IMR-90 (cell line): ENCODE data around the gene SPDYE4. TPM values are rescaled to one million over a fixed set of nuclear protein-coding genes. Genes with fewer than 3 reads are reported as not detected.

ENCODE experiments used
- ATAC-seq: fragments of 200-7000 bp; cut with Tn5 transposase; 2 replicates; pipeline ENCODE4 v1.9.1; 2020; ENCODE audit warnings: low read depth, mild to moderate bottlenecking, moderate library complexity
- BruUV-seq: library from RNA; stranded (reverse); fragments of 400-500 nt; replicated peaks from 2 replicates; lab custom pipeline; 2021; lab: Mats Ljungman, UMichigan
- CTCF ChIA-PET: fragments of 300-600 bp; formaldehyde crosslinking; extraction: SDS; loops from one replicate; lab custom pipeline; 2021; ENCODE audit warnings: antibody characterized with exemption; lab: Yijun Ruan, JAX
- POLR2A ChIA-PET: fragments of 300-600 bp; sonication (Branson Sonifier 250); formaldehyde crosslinking; loops from one replicate; lab custom pipeline; 2022; ENCODE audit warnings: antibody characterized with exemption; ENCODE audit not compliant: unreplicated experiment; lab: Charles Lee
- DNase-seq: peaks from one replicate; pipeline ENCODE4 v3.0.0; 2013
- H2AFZ ChIP-seq: replicated peaks from 2 replicates; pipeline ENCODE3; 2013; ENCODE audit warnings: low read length, mild to moderate bottlenecking; ENCODE audit not compliant: poor library complexity
- H2AK5ac ChIP-seq: 2 replicates; pipeline ENCODE4 v1.6.1; 2013; ENCODE audit warnings: low read depth, low read length, inconsistent platforms
- H2AK9ac ChIP-seq: replicated peaks from 2 replicates; pipeline ENCODE3; 2013; ENCODE audit warnings: mild to moderate bottlenecking, low read depth, low read length, moderate library complexity; ENCODE audit not compliant: poor library complexity
- H2BK120ac ChIP-seq: 2 replicates; pipeline ENCODE4 v1.6.1; 2013; ENCODE audit warnings: low read depth, low read length, inconsistent platforms
- H2BK15ac ChIP-seq: 3 replicates; pipeline ENCODE4 v1.6.1; 2013; ENCODE audit warnings: low read depth, low read length, inconsistent platforms
- H2BK20ac ChIP-seq: 2 replicates; pipeline ENCODE4 v1.6.1; 2013; ENCODE audit warnings: low read depth, mild to moderate bottlenecking, inconsistent platforms, low read length, moderate library complexity
- H2BK5ac ChIP-seq: 2 replicates; pipeline ENCODE4 v1.6.1; 2013; ENCODE audit warnings: mild to moderate bottlenecking, low read depth, low read length, inconsistent platforms; ENCODE audit not compliant: poor library complexity, severe bottlenecking
- H3K14ac ChIP-seq: replicated peaks from 2 replicates; pipeline ENCODE4 v1.6.1; 2013; ENCODE audit warnings: low read depth, low read length, inconsistent platforms
- H3K18ac ChIP-seq: 2 replicates; pipeline ENCODE4 v1.6.1; 2013; ENCODE audit warnings: low read depth, low read length, control low read depth
- H3K23ac ChIP-seq: 2 replicates; pipeline ENCODE4 v1.6.1; 2013; ENCODE audit warnings: low read depth, low read length, inconsistent platforms
- H3K27ac ChIP-seq: 2 replicates; pipeline ENCODE4 v1.5.1; 2013; ENCODE audit warnings: mild to moderate bottlenecking, control low read depth, low read length; ENCODE audit not compliant: insufficient read depth
- H3K27me3 ChIP-seq: 2 replicates; pipeline ENCODE4 v1.6.1; 2013; ENCODE audit warnings: low read length; ENCODE audit not compliant: control insufficient read depth, insufficient read depth
- H3K36me3 ChIP-seq: 2 replicates; pipeline ENCODE4 v1.6.1; 2013; ENCODE audit warnings: low read length, mixed read lengths; ENCODE audit not compliant: control insufficient read depth, insufficient read depth
- H3K4ac ChIP-seq: 2 replicates; pipeline ENCODE4 v1.6.1; 2013; ENCODE audit warnings: low read depth, low read length, inconsistent platforms
- H3K4me1 ChIP-seq: 2 replicates; pipeline ENCODE4 v1.6.1; 2013; ENCODE audit warnings: low read length, mixed read lengths; ENCODE audit not compliant: control insufficient read depth, insufficient read depth
- H3K4me2 ChIP-seq: 2 replicates; pipeline ENCODE4 v1.6.1; 2013; ENCODE audit warnings: low read depth, mild to moderate bottlenecking, control low read depth, low read length, moderate library complexity
- H3K4me3 ChIP-seq: 2 replicates; pipeline ENCODE4 v1.5.1; 2013; ENCODE audit warnings: low read depth, mild to moderate bottlenecking, control low read depth, low read length, moderate library complexity; ENCODE audit not compliant: insufficient read depth
- H3K56ac ChIP-seq: 2 replicates; pipeline ENCODE4 v1.6.1; 2013; ENCODE audit warnings: low read length, inconsistent platforms; ENCODE audit not compliant: insufficient read depth; ENCODE audit errors: extremely low read depth
- H3K79me1 ChIP-seq, 2 experiments: 2 replicates each; pipeline ENCODE4 v1.6.1; 2013; ENCODE audit warnings: low read length in 2 of 2, inconsistent platforms in 1 of 2, low read depth in 1 of 2
- H3K9ac ChIP-seq: 2 replicates; pipeline ENCODE4 v1.6.1; 2013; ENCODE audit warnings: low read depth, low read length, control low read depth
- H3K9me1 ChIP-seq: 2 replicates; pipeline ENCODE4 v1.6.1; 2013; ENCODE audit warnings: low read length, inconsistent platforms; ENCODE audit not compliant: insufficient read depth
- H3K9me3 ChIP-seq: 2 replicates; pipeline ENCODE4 v1.6.1; 2013; ENCODE audit warnings: low read length; ENCODE audit not compliant: control insufficient read depth, insufficient read depth
- H4K20me1 ChIP-seq: 2 replicates; pipeline ENCODE4 v1.6.1; 2013; ENCODE audit warnings: low read length, inconsistent platforms; ENCODE audit not compliant: insufficient read depth
- H4K5ac ChIP-seq: 2 replicates; pipeline ENCODE4 v1.6.1; 2013; ENCODE audit warnings: mild to moderate bottlenecking, low read depth, low read length, control low read depth
- H4K8ac ChIP-seq, 2 experiments: 2 replicates each; pipeline ENCODE4 v1.6.1; 2013; ENCODE audit warnings: low read depth in 2 of 2, low read length in 2 of 2, control low read depth in 1 of 2, inconsistent platforms in 1 of 2
- H4K91ac ChIP-seq: 2 replicates; pipeline ENCODE4 v1.6.1; 2013; ENCODE audit warnings: low read depth, low read length, inconsistent platforms; ENCODE audit not compliant: insufficient read depth
- BHLHE40 ChIP-seq: fragments of 150-350 bp; IDR thresholded peaks from 2 replicates; pipeline ENCODE4 v1.6.1; 2016; ENCODE audit warnings: mild to moderate bottlenecking, low read depth, low read length
- CEBPB ChIP-seq: IDR thresholded peaks from 2 replicates; pipeline ENCODE4 v1.6.1; 2012; ENCODE audit warnings: low read depth, low read length, improper control_type of control experiment
- CHD1 ChIP-seq: IDR thresholded peaks from 2 replicates; pipeline ENCODE4 v1.6.1; 2012; ENCODE audit warnings: low read depth, low read length, improper control_type of control experiment
- FOS ChIP-seq: fragments of 150-350 bp; IDR thresholded peaks from 2 replicates; pipeline ENCODE4 v1.6.1; 2016; ENCODE audit warnings: low read depth, low read length
- MAFK ChIP-seq: IDR thresholded peaks from 2 replicates; pipeline ENCODE4 v1.6.1; 2012; ENCODE audit warnings: low read depth, low read length, improper control_type of control experiment
- MAZ ChIP-seq: IDR thresholded peaks from 2 replicates; pipeline ENCODE4 v1.6.1; 2012; ENCODE audit warnings: low read depth, mild to moderate bottlenecking, low read length, improper control_type of control experiment, moderate library complexity, borderline replicate concordance
- MXI1 ChIP-seq: IDR thresholded peaks from 2 replicates; pipeline ENCODE4 v1.6.1; 2012; ENCODE audit warnings: low read depth, mild to moderate bottlenecking, low read length, moderate library complexity, borderline replicate concordance
- NFE2L2 ChIP-seq: fragments of 150-350 bp; IDR thresholded peaks from 2 replicates; pipeline ENCODE4 v1.6.1; 2016; ENCODE audit warnings: low read depth, mild to moderate bottlenecking, low read length
- POLR2A ChIP-seq: IDR thresholded peaks from 2 replicates; pipeline ENCODE4 v1.6.1; 2012; ENCODE audit warnings: mild to moderate bottlenecking, low read depth, low read length
- RAD21 ChIP-seq: IDR thresholded peaks from 2 replicates; pipeline ENCODE4 v1.6.1; 2012; ENCODE audit warnings: low read length, improper control_type of control experiment
- RCOR1 ChIP-seq: IDR thresholded peaks from 2 replicates; pipeline ENCODE4 v1.6.1; 2012; ENCODE audit warnings: mild to moderate bottlenecking, low read length, improper control_type of control experiment; ENCODE audit not compliant: insufficient replicate concordance
- RFX5 ChIP-seq: IDR thresholded peaks from 2 replicates; pipeline ENCODE4 v1.8.0; 2012; ENCODE audit warnings: low read depth, mild to moderate bottlenecking, low read length, moderate library complexity
- SMC3 ChIP-seq: fragments of 150-350 bp; IDR thresholded peaks from 2 replicates; pipeline ENCODE4 v1.6.1; 2016; ENCODE audit warnings: low read depth, mild to moderate bottlenecking, antibody characterized with exemption, low read length, moderate library complexity
- WGBS, 2 experiments: methylation state at CpG; one replicate each; pipeline versions ENCODE4 v1.1.5 to v1.1.7; 2013; ENCODE audit warnings: missing lambda C conversion rate in 2 of 2; ENCODE audit not compliant: insufficient read length in 1 of 2; ENCODE audit errors: extremely low coverage in 2 of 2; 5-methylcytosine and 5-hydroxymethylcytosine counted together
- dilution Hi-C: fragments of 300-500 bp; cut with HindIII; formaldehyde crosslinking; loops from one replicate; pipeline ENCODE4 v1.14.3; 2018; ENCODE audit warnings: low sequenced_read_pairs; ENCODE audit not compliant: unreplicated experiment
- in situ Hi-C: fragments of 300-500 bp; cut with MboI; formaldehyde crosslinking; loops from 3 replicates; pipeline ENCODE4 v1.14.3; 2019; ENCODE audit warnings: low sequenced_read_pairs, inconsistent platforms, mixed read lengths
- intact Hi-C: fragments of 100-400 bp; cut with micrococcal nuclease; formaldehyde crosslinking; loops from 2 replicates; pipeline ENCODE4 v1.10.0; 2022
- polyA plus RNA-seq, 3 experiments: library from polyadenylated mRNA; depleted of rRNA; stranded (reverse); fragments of >200 nt; gene quantifications; 2 replicates each; pipeline ENCODE4 v1.2.3, GENCODE V29; 2012; ENCODE audit warnings: low replicate concordance in 1 of 3
- total RNA-seq: library from RNA; depleted of rRNA; stranded (reverse); fragments of >200 nt; gene quantifications from 2 replicates; pipeline ENCODE4 v1.2.3, GENCODE V29; 2012
- TF ChIP-seq, protein P1 (sequence below): fragments of 150-350 bp; IDR thresholded peaks from 2 replicates; pipeline ENCODE4 v1.6.1; 2016; ENCODE audit warnings: low read depth, mild to moderate bottlenecking, low read length, moderate library complexity, borderline replicate concordance
- TF ChIP-seq, protein P2 (sequence below): conservative IDR thresholded peaks from 2 replicates; pipeline ENCODE4 v1.5.1; 2012; ENCODE audit warnings: mild to moderate bottlenecking, low read depth, low read length, improper control_type of control experiment
- TF ChIP-seq, protein P3 (sequence below): fragments of 150-350 bp; IDR thresholded peaks from 2 replicates; pipeline ENCODE4 v1.6.1; 2017; ENCODE audit warnings: mild to moderate bottlenecking, antibody characterized with exemption, low read length, low read depth

Gene SPDYE4
- total and polyA plus RNA-seq, 2 of the 4 experiments (the other 2 are of a cell fraction) = not detected

DNA sequence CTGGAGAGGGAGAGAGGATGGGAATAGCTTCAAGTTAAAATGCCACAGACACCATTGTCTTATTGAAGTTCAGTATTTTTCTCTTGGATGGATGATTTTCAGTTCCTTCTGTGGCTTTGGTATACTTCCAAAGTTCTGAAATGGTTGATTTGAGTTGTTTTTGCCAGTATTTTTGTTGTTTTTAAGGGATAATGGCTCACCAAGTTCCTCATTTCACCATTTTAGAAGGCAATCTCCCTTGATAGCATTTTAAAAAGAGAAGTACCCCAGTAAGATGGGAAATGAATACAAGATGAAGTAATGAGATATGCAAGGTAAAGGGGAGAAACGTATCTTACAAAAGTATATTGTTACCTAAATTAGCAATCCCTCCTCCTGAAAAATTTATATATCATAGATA, 18.5 kb upstream of the SPDYE4 start:
- no peak overlapping the region for H3K4me2 ChIP-seq
- no CpG with 5 or more reads among the region's 1 CpG for WGBS, 2 experiments
- no peaks in the 10 kb centered on the region for H3K36me3 ChIP-seq
- dilution Hi-C loops (no loop called here), in situ Hi-C loops (loop anchor here (25.0 kb wide), 1 partner anchor 760 kb away; no protein-coding TSS in a partner anchor), intact Hi-C loops (no loop called here)
- TF ChIP-seq MXI1 (no peak), CHD1 (no peak), RAD21 (no peak), MAZ (no peak), MAFK (no peak), RCOR1 (no peak), POLR2A (no peak), NFE2L2 (no peak), RFX5 (no peak), SMC3 (no peak), FOS (no peak), BHLHE40 (no peak), CEBPB (no peak)
- TF ChIP-seq, protein P1, sequence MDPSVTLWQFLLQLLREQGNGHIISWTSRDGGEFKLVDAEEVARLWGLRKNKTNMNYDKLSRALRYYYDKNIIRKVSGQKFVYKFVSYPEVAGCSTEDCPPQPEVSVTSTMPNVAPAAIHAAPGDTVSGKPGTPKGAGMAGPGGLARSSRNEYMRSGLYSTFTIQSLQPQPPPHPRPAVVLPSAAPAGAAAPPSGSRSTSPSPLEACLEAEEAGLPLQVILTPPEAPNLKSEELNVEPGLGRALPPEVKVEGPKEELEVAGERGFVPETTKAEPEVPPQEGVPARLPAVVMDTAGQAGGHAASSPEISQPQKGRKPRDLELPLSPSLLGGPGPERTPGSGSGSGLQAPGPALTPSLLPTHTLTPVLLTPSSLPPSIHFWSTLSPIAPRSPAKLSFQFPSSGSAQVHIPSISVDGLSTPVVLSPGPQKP = no peak
- TF ChIP-seq, protein P2, sequence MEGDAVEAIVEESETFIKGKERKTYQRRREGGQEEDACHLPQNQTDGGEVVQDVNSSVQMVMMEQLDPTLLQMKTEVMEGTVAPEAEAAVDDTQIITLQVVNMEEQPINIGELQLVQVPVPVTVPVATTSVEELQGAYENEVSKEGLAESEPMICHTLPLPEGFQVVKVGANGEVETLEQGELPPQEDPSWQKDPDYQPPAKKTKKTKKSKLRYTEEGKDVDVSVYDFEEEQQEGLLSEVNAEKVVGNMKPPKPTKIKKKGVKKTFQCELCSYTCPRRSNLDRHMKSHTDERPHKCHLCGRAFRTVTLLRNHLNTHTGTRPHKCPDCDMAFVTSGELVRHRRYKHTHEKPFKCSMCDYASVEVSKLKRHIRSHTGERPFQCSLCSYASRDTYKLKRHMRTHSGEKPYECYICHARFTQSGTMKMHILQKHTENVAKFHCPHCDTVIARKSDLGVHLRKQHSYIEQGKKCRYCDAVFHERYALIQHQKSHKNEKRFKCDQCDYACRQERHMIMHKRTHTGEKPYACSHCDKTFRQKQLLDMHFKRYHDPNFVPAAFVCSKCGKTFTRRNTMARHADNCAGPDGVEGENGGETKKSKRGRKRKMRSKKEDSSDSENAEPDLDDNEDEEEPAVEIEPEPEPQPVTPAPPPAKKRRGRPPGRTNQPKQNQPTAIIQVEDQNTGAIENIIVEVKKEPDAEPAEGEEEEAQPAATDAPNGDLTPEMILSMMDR = no peak
- TF ChIP-seq, protein P3, sequence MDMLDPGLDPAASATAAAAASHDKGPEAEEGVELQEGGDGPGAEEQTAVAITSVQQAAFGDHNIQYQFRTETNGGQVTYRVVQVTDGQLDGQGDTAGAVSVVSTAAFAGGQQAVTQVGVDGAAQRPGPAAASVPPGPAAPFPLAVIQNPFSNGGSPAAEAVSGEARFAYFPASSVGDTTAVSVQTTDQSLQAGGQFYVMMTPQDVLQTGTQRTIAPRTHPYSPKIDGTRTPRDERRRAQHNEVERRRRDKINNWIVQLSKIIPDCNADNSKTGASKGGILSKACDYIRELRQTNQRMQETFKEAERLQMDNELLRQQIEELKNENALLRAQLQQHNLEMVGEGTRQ = no peak
- peaks cover 5% of the 10 kb centered on the region for H3K27me3 ChIP-seq
- H2BK120ac ChIP-seq = no peak overlapping the region
- no peak overlapping the region for H3K56ac ChIP-seq
- H2BK5ac ChIP-seq = no peak overlapping the region
- no peaks in the 10 kb centered on the region for H4K20me1 ChIP-seq
- H3K4ac ChIP-seq = no peak overlapping the region
- H3K27ac ChIP-seq = no peak overlapping the region
- H2AK5ac ChIP-seq = no peak overlapping the region
- H4K8ac ChIP-seq = no peak overlapping the region
- no peaks in the 10 kb centered on the region for H3K9me3 ChIP-seq
- no peak overlapping the region for H4K91ac ChIP-seq
- no peak overlapping the region for H2BK15ac ChIP-seq
- H2BK20ac ChIP-seq = no peak overlapping the region
- no peak overlapping the region for H2AK9ac ChIP-seq
- no peak overlapping the region for H3K4me3 ChIP-seq
- no peak for DNase-seq
- no peaks in the 10 kb centered on the region for H3K9me1 ChIP-seq
- no TSS peak for BruUV-seq
- no peak overlapping the region for H3K18ac ChIP-seq
- no peak overlapping the region for H3K23ac ChIP-seq
- ChIA-PET POLR2A (no interaction called here), CTCF (interaction anchor here (2.1 kb wide), 1 partner anchor 9 kb away, joined by 9 read pairs; no protein-coding TSS in a partner anchor)
- no peaks in the 10 kb centered on the region for H3K4me1 ChIP-seq
- no peaks in the 10 kb centered on the region for H3K79me1 ChIP-seq
- no peak overlapping the region for H4K5ac ChIP-seq
- no peak overlapping the region for H2AFZ ChIP-seq
- no peak for ATAC-seq
- no peak overlapping the region for H3K14ac ChIP-seq
- no peak overlapping the region for H3K9ac ChIP-seq
